NOMO-1 treated with dmso at 0.1 percent for 144 hours (cell line): ENCODE data around the gene MPZL3.

Experiments used
- DNase-seq: peaks from one replicate; lab custom pipeline; 2025; ENCODE audit not compliant: unreplicated experiment; lab: John Stamatoyannopoulos, UW

MPZL3 gene, protein sequence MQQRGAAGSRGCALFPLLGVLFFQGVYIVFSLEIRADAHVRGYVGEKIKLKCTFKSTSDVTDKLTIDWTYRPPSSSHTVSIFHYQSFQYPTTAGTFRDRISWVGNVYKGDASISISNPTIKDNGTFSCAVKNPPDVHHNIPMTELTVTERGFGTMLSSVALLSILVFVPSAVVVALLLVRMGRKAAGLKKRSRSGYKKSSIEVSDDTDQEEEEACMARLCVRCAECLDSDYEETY

DNA sequence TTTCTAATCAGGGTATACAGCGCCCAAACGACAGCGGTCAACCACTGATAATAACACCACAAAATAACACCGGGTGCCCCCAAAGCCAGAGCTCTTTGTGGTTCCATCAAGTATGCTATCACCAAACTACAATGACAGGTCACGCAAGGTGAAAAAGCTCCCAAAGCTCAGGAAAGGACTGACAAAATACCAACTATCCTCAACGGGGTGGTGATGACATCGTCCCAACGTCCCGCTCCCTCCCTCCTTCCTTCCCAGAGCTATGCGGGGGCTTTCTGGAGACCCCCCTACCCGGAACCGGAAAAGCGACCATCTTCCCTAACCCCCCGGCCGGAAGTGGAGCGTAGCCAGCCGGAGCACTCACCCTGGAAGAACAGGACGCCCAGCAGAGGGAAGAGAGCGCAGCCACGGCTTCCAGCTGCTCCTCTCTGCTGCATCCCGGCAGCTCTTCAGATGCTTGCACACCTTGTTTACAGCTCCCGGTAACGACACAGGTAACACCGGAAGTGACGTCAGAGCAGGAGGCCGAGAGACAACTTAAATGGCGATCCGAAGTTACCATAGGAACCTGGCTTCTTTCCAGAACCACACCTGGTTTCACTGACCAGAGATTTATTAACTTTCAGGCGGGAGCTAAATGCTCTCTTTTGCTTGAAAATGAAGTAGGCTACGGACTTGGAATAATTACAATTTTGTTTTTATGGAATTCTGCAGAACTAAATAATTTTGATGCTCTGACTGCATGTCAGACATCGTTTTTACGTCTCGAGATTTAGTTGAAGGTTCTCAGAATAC is at the start of gene MPZL3:
TSS of gene MPZL3 (minus strand) at position 508 of the 795 bp plus-strand sequence. CDS start at position 437, 71 bp downstream.
- peak; percentile 73 for DNase-seq

DNA sequence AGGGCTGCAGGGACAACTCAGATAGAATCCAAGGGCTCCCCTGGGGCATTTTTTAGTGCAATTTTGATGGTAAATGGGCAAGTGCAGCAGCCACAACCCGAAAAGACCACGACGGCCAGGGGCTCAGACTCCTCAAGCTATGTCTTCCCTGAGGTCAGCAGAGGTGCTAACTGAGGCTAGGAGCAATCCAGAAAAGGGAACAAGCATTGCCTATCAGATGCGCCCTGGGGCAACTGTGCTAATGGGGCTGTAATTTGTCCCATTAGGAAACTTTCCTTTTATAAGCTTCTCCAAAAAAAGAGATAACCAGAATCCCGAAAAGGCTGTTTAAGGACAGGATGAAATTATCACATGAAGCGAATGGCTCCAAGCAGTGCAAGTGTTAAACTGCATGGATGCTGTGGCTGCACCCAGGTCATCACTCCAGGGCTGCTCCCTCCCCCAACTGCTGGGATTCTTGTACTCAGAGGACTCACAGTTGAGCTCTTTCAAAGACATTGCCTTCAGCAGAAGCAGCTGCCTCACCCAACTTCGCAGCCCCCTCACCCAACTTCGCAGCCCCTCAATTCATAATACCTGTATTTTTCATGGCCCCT is 49.5 kb upstream of the MPZL3 start:
- DNase-seq: no peak

GRCh38 chr11:118295815-118296454 is 43.8 kb upstream of the MPZL3 start:
- DNase-seq: no peak

DNA sequence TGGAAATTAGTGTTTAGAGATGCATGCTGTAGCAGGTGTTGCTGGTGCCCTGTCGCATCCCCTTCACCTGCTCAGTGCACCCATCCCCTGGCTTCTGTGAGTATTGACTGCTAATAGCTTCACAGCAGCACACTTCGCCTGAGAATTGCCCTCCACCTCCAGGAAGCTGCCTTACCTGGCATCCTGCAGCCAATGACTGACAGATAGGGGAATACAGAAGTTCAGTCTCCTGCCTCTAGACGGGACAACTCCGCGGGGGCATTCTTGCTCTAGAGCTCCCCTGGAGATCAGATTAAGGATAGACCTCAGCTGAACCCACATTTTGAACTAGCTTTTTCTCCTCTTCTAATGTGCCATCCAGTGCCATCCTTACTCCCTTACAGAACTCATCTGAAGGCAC is 43.0 kb upstream of the MPZL3 start:
- no peak for DNase-seq

DNA sequence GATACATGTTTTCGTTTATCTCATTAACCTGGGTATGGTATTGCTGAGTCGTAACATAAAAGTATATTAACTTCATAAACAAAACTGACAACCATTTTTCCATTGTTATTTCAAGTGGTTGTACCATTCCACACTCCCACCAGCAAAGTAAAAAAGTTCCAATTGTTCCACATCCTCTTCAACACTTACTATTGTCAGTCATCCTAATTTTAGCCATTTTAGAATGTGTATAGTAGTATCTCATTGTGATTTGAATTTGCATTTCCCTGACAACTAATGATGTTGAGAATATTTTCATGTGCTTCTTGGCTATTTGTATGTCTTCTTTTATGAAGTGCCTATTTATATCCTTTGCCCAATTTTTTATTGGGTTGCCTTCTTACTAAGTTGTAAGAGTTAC is 41.9 kb upstream of the MPZL3 start:
- DNase-seq: no peak

DNA sequence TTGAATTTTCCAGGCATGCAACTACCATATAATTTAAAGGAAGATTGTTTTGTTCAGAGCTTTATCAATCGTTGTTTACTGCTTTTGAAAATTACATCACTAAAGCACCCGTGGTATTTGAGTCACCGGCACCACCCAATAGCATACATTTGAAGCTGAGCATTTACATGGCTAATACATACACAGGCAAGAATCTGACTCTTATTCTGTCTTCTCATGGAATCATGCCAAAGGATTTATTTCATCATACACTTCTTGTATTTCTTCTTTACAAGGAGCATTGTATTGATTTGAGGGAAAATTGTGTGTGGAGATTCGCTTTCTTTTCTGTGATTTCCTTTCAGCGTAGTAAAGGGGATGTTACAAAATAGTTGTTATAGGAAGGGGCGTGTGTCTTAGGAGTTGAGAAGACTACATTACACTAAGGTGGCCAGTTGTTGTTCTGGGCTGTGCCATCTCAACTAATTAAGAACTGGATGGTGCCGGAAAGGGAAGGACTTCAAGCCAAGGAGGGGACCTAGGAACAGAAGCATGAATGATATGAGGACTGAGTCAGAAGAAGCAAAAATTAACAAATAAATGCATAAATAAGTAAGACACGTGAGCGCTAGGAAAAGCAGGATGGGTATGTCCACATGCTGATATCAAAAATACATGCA is 39.4 kb upstream of the MPZL3 start:
- DNase-seq: peak; percentile 15

DNA sequence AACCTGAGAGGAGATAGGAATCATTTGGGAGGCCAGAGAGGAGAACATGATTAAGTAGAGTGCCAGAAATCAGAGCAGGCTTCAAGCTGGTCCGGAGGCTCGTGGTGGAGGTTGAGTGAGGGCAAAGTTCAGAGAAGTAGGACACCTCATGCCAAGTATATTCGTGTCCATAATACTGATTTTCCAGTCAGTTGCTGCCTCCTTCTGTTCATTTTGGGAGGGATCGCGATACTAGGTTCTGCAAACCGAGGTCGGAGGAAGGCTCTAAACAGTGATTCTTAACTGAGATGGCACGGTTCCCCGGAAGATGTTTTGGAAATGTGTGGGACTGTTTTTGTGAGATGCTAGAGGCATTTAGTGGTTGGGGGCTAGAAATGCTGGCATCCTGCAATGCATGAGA is 38.8 kb upstream of the MPZL3 start:
- peak; percentile 53 for DNase-seq

- DNase-seq: no peak
Measured at GRCh38 chr11:118289401-118289800, 37.2 kb upstream of the MPZL3 start.

GRCh38 chr11:118287006-118287405 is 34.8 kb upstream of the MPZL3 start:
- DNase-seq: no peak

DNA sequence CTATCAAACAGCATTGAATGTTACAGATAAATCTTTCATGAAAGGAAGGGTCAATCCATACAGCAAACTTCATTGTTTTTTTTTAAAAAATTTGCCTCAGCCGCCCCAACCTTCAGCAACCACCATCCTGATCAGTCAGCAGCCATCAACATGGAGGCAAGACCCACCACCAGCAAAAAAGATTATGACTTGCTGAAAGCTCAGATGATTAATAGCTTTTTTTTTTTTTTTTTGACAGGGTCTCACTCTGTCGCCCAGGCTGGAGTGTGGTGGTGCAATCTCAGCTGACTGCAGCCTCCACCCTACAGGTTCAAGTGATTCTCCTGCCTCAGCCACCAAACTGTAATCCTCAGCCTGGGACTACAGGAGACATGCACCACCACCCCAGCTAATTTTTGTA is 34.4 kb upstream of the MPZL3 start:
- no peak for DNase-seq

DNA sequence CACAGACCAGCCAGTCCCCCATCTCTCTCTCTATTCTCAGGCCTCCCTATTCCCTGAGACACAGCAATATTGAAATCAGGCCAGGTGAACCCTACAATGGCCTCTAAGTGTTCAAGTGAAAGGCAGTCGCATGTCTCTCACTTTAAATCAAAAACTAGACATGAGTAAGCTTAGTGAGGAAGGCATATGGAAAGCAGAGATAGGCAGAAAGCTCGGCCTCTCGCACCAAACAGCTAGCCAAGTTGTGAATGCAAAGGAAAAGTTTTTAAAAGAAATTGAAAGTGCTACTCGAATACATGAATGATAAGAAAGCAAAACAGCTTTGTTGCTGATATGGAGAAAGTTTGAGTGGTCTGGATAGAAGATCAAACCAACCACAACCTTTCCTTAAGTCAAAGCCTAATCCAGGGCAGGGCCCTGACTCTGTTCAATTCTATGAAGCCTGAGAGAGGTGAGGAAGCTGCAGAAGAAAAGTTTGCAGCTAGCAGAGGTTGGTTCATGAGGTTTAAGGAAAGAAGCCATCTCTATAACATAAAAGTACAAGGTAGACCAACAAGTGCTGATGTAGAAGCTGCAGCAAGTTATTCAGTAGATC is 31.7 kb upstream of the MPZL3 start:
- DNase-seq: no peak

DNA sequence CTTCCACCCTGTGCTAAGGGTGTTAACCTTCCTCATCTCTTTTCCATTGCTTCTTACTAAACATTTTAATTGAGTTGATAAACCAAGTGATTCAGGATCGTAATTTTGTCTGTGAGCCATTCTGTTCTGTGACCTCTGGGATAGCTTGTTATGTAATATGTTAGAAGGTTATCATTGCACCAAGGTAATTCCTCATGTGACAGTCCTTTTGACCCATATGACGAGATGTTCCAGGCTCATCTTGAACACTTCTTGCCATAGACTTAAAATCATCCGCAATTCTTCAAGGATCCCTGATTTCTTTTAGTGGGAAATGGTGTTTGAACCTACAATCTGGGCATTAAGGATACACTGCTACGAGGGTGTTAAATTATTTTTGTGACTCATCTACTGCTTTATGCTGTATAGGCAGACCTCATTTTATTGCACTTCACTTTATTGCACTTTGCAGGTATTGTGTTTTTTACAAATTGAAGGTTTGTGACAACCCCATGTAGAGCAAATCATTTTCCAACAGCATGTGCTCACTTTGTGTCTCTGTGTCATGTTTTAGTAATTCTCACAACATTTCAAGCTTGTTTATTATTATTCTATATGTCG is 31.0 kb upstream of the MPZL3 start:
- DNase-seq: no peak

- DNase-seq: no peak
Measured at GRCh38 chr11:118282606-118283005, 30.4 kb upstream of the MPZL3 start.

- DNase-seq: no peak
Measured at GRCh38 chr11:118281284-118281683, 29.1 kb upstream of the MPZL3 start.

- no peak for DNase-seq
Measured at GRCh38 chr11:118277312-118277711, 25.1 kb upstream of the MPZL3 start.

GRCh38 chr11:118276422-118276821 is 24.3 kb upstream of the MPZL3 start:
- no peak for DNase-seq

DNA sequence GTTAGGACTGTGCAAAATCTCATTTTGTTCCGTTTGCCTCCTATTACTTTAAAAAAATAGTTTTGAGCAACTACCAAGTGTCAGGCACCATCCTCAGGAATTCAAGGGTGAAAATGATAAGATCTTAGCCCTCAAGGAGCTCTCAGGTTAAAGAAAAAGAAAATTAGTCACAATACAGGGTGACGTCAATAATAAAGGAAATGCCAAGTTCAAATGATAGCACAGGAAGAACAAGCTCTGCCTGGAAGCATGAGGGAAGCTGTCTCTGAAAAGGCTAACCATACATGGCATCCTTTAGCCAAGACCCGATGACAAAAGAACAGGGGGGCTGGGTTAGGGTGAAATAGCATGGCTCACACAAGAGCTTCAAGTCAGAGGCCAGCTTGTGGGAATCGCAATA is 23.0 kb upstream of the MPZL3 start:
- no peak for DNase-seq

DNA sequence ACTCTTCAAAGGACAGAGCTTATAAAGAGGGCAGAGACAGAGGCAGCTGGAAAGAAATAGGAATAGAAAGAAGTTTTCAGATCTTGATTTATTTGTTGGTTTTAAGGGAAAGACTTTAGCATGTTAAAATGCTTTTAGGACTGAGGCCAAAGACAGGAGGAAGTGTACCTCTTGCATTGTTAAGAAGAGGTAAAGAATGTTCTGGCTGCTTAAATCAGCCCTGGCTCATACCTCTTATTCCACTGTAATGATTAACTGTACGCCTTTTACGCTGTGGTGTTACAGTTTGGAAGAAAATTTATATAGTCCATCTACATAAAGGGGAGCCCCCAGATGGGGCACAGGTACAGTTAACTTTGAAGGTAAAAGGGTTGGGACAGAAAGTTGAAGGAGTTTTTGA is 22.0 kb upstream of the MPZL3 start:
- no peak for DNase-seq

DNA sequence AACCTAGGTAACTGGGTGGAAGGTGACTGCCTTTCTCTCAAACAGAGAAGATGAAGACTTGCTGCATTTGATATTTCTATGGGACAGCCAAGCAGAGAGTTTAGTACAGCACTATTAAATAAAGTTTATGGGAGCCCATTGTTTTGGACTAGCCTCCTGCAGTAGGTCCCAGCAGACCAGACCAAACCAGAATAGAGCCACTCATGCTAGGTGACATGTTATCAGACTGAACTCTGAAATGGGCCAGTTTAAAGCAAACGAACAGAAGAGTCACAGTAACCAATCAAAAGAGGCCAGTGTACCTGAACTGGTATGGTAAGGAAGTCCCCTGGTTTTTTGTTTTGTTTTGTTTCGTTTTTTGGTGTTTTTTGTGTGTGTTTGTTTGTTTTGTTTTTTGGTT is 19.8 kb upstream of the MPZL3 start:
- DNase-seq: no peak

- no peak for DNase-seq
Measured at GRCh38 chr11:118267486-118267885, 15.3 kb upstream of the MPZL3 start.
